Vagina (tissue), 2 donors: ENCODE results near the gene FGF10. TPM values are rescaled to one million over a fixed set of nuclear protein-coding genes. Genes with fewer than 3 reads are reported as not detected.

Experiments used
- DNase-seq, 2 donors: peaks; one replicate each; pipeline ENCODE4 v3.0.0-alpha.2; 2017; ENCODE audit errors: extremely low spot score in 2 of 2
- H3K27ac ChIP-seq: fragments of 200-600 bp; sonication (generic); one replicate; pipeline ENCODE4 v1.5.1; 2019
- H3K27me3 ChIP-seq: fragments of 200-600 bp; sonication (generic); one replicate; pipeline ENCODE4 v1.5.1; 2019
- H3K36me3 ChIP-seq, 2 donors: fragments of 200-600 bp; sonication (generic); one replicate each; pipeline ENCODE4 v1.5.1; 2017 to 2019
- H3K4me1 ChIP-seq: fragments of 200-600 bp; sonication (generic); one replicate; pipeline ENCODE4 v1.5.1; 2019
- H3K4me3 ChIP-seq, 2 donors: fragments of 200-600 bp; sonication (generic); 1 replicate in 1 of 2; 2 replicates in 1 of 2; pipeline ENCODE4 v1.5.1; 2016 to 2019
- H3K9me3 ChIP-seq: fragments of 200-600 bp; sonication (generic); one replicate; pipeline ENCODE4 v1.5.1; 2019
- POLR2A ChIP-seq, 2 donors: fragments of 450-650 bp; IDR thresholded peaks; one replicate each; pipeline ENCODE4 v1.6.1; 2017; ENCODE audit warnings: antibody characterized with exemption in 2 of 2, mild to moderate bottlenecking in 2 of 2, moderate library complexity in 2 of 2
- POLR2AphosphoS5 ChIP-seq, 2 donors: sonication (generic); formaldehyde crosslinking; IDR thresholded peaks; one replicate each; pipeline ENCODE4 v1.9.0; 2017; ENCODE audit warnings: antibody characterized with exemption in 2 of 2, mild to moderate bottlenecking in 2 of 2, low read depth in 1 of 2; ENCODE audit not compliant: insufficient read depth in 1 of 2
- intact Hi-C: fragments of 100-400 bp; cut with DNase I; formaldehyde crosslinking; loops from one replicate; pipeline ENCODE4 v1.15.1; 2023
- total RNA-seq: library from RNA; depleted of rRNA; stranded (reverse); fragments of >200 nt; gene quantifications from one replicate; pipeline ENCODE4 v1.2.3, GENCODE V29; 2016
- TF ChIP-seq, protein P1 (sequence below), 3 experiments: fragments of 450-650 bp in 2 of 3; fragments of 200-600 bp in 1 of 3; sonication (generic) in 1 of 3; IDR thresholded peaks; one replicate each; pipeline ENCODE4 v1.5.1; 2017 to 2019; ENCODE audit warnings: antibody characterized with exemption in 3 of 3, mild to moderate bottlenecking in 2 of 3, moderate library complexity in 2 of 3

Gene FGF10
- total RNA-seq, 1 donor from 2014 or later = 41.3 TPM

DNA sequence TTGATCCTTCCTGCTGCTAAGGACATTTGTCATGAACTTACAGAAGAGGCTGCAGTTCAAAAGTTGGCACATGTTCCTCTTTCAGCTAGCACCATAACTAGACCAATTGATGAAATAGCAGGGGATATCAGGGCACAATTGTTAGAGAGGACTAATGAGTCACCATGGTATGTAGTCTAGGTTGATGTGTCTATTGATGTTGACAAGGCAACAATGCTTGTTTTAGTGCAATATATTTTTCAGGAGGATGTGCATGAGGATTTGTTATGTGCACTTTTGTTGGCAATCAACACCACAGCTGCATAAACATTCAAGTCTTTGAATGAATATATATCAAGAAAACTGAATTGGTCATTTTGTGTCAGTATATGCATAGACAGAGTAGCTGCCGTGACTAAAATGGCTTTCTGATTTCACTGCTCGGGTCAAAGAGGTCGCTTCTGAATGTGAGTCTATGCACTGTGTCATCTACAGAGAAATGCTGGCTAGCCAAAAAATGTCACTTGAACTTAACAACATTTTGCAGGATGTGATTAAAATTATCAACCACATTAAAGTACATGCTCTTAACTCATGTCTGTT is 68.0 kb downstream of the FGF10 start:
- no peaks in the 10 kb centered on the region for H3K4me1 ChIP-seq
- H3K9me3 ChIP-seq = no peaks in the 10 kb centered on the region
- intact Hi-C loops = no loop called here
- no peak overlapping the region for H3K27ac ChIP-seq
- no peaks in the 10 kb centered on the region for H3K27me3 ChIP-seq
- H3K4me3 ChIP-seq = no peak overlapping the region
- H3K36me3 ChIP-seq = no peaks in the 10 kb centered on the region
- no peak for DNase-seq
- TF ChIP-seq, protein P1, sequence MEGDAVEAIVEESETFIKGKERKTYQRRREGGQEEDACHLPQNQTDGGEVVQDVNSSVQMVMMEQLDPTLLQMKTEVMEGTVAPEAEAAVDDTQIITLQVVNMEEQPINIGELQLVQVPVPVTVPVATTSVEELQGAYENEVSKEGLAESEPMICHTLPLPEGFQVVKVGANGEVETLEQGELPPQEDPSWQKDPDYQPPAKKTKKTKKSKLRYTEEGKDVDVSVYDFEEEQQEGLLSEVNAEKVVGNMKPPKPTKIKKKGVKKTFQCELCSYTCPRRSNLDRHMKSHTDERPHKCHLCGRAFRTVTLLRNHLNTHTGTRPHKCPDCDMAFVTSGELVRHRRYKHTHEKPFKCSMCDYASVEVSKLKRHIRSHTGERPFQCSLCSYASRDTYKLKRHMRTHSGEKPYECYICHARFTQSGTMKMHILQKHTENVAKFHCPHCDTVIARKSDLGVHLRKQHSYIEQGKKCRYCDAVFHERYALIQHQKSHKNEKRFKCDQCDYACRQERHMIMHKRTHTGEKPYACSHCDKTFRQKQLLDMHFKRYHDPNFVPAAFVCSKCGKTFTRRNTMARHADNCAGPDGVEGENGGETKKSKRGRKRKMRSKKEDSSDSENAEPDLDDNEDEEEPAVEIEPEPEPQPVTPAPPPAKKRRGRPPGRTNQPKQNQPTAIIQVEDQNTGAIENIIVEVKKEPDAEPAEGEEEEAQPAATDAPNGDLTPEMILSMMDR (IDR thresholded peaks at IDR 0.05) = no peak
- TF ChIP-seq POLR2A (IDR thresholded peaks at IDR 0.05) (no peak), POLR2AphosphoS5 (IDR thresholded peaks at IDR 0.05; ENCODE audit: insufficient read depth in 1 of 2, low read depth in 1 of 2) (no peak)

DNA sequence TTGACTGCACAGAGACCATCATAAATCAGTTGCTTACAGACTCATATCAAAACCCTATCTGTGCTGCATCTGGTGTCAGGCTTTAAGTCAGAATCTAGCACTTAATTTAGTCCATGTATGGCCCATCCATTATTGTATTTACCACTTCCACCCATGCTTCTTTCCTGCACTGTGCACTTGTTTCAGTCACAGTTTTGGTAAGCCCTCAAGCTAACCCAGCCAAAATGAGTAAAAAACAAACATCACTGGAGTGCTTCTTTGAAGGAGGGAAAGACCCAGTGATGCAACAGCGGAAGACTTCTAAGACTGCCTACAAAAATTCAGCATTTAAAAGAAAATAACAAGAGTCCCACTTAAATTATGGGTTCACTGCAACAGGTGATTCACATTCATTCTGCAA is 69.0 kb downstream of the FGF10 start:
- TF ChIP-seq, protein P1 (IDR thresholded peaks at IDR 0.05) = no peak
- TF ChIP-seq POLR2AphosphoS5 (IDR thresholded peaks at IDR 0.05; ENCODE audit: insufficient read depth in 1 of 2, low read depth in 1 of 2) (no peak), POLR2A (IDR thresholded peaks at IDR 0.05) (no peak)
- Histone ChIP-seq H3K4me3 (no peak overlapping the region), H3K4me1 (no peaks in the 10 kb centered on the region), H3K27ac (no peak overlapping the region), H3K9me3 (no peaks in the 10 kb centered on the region), H3K36me3 (no peaks in the 10 kb centered on the region), H3K27me3 (no peaks in the 10 kb centered on the region)
- intact Hi-C loops = no loop called here
- no peak for DNase-seq

DNA sequence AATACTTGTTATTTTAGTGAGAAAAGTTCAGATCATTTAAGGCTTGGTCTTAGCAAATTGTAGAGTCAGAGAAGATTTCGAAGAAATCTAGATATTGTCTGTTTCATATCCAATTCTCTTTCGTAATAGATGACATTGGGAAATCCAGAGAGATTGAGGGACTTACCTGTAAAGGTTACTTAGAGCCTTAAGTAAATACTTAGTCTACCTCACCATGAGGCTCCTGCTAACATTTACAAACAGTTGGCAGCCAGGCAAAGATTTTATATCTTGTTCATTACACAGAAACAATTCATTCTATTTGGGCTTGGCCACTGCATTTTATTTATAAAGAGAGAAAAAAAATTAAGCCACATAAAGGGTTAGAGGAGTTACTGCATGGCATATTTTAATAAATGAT is 70.3 kb downstream of the FGF10 start:
- no peak for DNase-seq
- Histone ChIP-seq H3K9me3 (no peaks in the 10 kb centered on the region), H3K4me1 (no peaks in the 10 kb centered on the region), H3K4me3 (no peak overlapping the region), H3K27me3 (no peaks in the 10 kb centered on the region), H3K27ac (no peak overlapping the region), H3K36me3 (no peaks in the 10 kb centered on the region)
- intact Hi-C loops = no loop called here
- TF ChIP-seq POLR2AphosphoS5 (IDR thresholded peaks at IDR 0.05; ENCODE audit: insufficient read depth in 1 of 2, low read depth in 1 of 2) = no peak
- no peak for TF ChIP-seq POLR2A (IDR thresholded peaks at IDR 0.05)
- TF ChIP-seq, protein P1 (IDR thresholded peaks at IDR 0.05) = no peak

DNA sequence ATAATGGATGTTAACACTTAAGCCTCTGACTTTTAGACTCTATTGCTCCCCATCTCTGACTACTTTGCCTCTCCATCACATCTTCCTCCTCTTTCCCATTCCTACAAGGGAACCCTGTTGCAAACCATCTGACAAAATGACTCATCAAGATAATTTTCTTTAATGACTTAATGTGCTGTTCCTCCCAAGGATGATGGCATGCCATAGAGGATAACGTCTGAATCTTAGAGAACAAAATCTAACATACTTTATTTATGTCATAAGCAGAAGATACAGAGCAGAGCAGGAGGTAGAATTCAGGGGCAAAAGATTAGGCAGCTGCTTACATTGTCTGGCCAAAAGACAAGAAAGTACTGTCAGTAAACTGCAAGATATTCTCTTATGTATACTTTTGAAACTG is 76.8 kb downstream of the FGF10 start:
- intact Hi-C loops = no loop called here
- Histone ChIP-seq H3K36me3 (no peaks in the 10 kb centered on the region), H3K9me3 (no peaks in the 10 kb centered on the region), H3K27me3 (no peaks in the 10 kb centered on the region), H3K27ac (no peak overlapping the region), H3K4me3 (no peak overlapping the region), H3K4me1 (no peaks in the 10 kb centered on the region)
- no peak for DNase-seq
- TF ChIP-seq POLR2AphosphoS5 (IDR thresholded peaks at IDR 0.05; ENCODE audit: insufficient read depth in 1 of 2, low read depth in 1 of 2) = no peak

DNA sequence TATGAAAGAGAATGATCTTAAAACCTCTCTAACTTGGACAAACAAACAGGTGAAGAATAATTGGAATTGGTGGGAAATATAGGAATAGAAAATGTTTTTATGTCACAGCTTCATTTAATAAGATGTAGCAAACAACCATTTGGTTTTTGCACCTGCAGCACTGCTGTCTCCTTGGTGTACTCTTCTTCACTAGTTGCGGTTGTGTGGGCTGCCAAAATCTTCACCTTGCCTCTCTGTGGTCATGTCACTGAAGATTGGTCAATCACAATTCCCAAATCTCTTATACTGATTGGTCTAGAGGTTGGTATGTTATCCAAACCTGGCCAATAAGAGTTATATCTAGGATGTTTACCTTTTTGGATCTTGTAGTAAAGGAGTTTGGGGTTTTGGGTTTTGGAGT is 88.7 kb downstream of the FGF10 start:
- intact Hi-C loops = no loop called here
- DNase-seq = no peak

More for the DNA sequence above, 88.7 kb downstream of the FGF10 start:
- Histone ChIP-seq H3K9me3 (no peaks in the 10 kb centered on the region), H3K36me3 (no peaks in the 10 kb centered on the region), H3K4me1 (no peaks in the 10 kb centered on the region), H3K27ac (no peak overlapping the region), H3K27me3 (no peaks in the 10 kb centered on the region), H3K4me3 (no peak overlapping the region)
- TF ChIP-seq POLR2A (IDR thresholded peaks at IDR 0.05) (no peak), POLR2AphosphoS5 (IDR thresholded peaks at IDR 0.05; ENCODE audit: insufficient read depth in 1 of 2, low read depth in 1 of 2) (no peak)
- TF ChIP-seq, protein P1 (IDR thresholded peaks at IDR 0.05) = no peak
